Measurements from ENCODE around the gene GNG7.
"Not testable (repeated sequence)": the region's sequence is repeated elsewhere in the genome, so short reads cannot be mapped to it uniquely, and the experiment has no call there.

- TF ChIP-seq CTCF, POLR2A (IDR thresholded peaks at IDR 0.05): not testable (repeated sequence)
Observed at GRCh38 chr19:2529942-2530341, 172.6 kb downstream of the GNG7 start.

All from testis (tissue), 2 donors.